ENCODE measurements around the gene STXBP1.

Gene STXBP1

DNA sequence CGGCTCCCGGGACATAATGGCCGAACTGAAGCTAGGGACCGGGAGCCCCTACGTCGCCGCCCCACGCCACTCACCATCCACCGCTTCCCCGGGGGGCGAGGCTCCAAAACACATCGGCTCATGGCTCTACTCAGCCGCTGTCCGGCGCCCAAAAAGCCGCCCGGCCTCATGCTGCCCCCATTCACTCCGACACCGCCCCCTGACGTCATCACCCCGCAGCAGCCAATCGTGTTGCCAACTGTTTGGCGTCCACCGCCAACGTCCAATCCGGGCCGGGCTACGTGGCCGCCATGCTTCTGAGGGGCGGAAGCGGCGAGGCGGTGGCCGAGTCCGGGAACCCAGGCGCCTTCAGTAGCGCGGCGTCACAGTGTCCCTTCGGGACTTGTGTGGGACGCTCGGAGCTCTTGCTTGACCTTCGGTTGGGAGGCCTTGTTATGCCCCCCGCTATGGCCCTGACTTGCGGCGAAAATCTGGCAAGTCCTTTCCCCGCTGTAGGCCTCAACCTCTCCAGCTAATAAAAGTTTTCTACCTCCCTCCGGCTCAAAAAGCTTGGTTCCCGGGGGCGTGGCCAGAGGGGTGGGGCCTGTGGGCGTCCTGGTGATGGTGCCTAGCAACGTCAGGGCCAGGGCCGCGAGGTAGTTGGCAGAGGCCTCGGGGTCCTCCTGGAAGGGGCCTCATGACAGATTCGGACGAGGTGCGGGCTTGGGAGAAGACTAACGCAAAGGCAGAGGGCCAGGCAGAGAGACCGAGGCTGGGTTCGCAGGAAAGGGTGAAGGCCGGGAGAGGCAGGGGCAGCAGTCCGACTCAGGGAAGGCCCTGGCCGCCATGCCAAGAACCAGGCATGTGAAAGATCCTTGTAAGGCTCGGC is 103.6 kb downstream of the STXBP1 start, which contains the start of the genes PTRH1 and TTC16:
Gene PTRH1 (minus strand): TSS at position 194 of the 868 bp plus-strand sequence. CDS start 24 bp downstream, at position 170.
Gene TTC16 (plus strand): TSS at position 610 of the 868 bp plus-strand sequence. CDS start 67 bp downstream, at position 677.
- peak; percentile 93 for DNase-seq (ENCODE audit: low read depth)

DNA sequence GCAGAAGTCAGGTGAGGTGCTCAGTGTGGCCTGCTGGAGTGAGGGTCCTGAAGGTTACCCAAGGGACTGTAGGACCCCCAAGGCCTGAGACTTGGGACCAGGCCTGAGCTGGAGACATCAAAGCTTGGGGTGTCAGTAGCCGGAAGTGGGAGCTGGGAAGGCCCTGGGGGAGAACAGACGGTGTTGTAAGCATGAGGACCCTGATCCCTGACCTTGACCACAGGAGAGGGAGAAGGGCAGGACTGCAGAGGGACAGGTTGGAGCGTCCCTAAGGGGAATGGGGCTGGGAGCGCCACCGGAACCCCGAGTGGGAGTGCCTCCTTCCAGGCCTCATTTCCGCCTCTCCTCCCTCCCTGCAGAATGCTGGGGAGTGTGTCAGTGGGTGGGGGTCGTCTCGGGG is 104.3 kb downstream of the STXBP1 start:
- DNase-seq (ENCODE audit: low read depth): no peak

DNA sequence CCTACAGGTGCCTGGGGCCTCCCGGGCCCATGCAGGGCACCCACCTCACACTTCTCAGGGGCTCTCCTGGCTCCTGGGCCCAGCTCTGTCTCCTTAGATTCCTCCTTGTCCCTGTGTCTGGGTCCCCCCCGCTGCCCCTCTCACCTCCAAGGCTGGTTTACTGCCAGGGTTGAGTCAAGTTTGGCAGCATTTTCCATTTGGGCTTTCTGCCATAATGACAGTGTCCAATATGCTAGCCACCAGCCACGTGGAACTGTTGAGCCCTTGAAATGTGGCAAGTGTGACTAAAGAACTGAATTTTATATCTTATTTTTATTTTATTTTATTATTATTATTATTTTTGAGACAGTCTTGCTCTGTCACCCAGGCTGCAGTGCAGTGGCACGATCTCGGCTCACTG is 105.7 kb downstream of the STXBP1 start:
- DNase-seq (ENCODE audit: low read depth): no peak

DNA sequence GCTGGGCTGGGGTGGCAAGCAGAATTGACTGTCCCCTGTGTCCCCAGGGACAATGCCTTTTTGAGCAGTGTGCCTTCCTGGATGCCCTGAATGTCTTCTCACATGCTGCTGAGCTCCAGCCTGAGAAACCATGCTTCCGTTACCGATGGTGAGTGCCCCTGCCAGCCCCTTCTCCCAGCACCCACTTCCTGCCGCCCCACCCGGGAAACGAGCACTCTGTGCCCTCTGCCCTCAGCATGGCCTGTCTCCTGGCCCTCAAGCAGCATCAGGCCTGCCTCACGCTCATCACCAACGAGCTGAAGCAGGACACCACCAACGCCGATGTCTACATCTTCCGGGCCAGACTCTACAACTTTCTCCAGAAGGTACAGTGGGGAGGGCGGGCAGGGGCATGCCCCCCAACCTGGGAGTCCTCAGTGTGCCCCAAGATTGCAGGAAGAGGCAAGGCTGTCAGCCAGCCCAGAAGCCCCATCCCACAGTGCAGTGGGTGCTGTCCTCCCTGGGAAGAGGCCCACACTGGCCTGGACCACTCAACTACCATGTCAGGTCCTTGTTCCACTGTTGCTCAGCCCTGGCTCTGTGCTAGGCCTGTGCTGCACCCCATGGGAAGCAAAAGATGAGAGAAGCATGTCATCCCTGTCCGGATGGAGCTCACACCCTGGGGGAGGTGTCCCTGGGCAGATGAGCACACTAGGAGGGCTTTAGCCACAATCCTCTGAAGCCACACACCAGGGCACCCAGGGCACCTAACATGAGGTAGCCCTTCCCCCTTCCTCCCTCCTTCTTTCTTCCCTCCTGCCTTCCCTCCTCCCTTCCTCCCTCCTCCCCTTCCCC is 108.2 kb downstream of the STXBP1 start:
- DNase-seq (ENCODE audit: low read depth): no peak

DNA sequence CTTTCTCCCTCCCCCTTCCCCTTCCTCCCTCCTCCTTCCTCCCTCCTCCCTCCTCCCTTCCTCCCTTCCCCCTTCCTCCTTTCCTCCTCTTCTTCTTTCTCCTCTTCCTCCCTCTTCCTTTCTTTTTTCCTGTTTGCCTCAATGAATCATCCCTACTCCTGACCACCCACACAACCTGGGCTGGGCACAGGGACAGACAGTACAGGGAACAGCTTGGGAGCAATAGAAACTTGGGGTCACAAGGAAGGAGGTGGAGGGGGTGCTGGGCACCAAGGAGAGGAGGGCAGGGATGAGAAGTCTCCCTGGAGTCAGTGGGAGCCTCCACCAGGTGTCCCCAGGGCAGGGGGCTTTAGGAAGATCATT is 108.8 kb downstream of the STXBP1 start:
- no peak for DNase-seq (ENCODE audit: low read depth)

DNA sequence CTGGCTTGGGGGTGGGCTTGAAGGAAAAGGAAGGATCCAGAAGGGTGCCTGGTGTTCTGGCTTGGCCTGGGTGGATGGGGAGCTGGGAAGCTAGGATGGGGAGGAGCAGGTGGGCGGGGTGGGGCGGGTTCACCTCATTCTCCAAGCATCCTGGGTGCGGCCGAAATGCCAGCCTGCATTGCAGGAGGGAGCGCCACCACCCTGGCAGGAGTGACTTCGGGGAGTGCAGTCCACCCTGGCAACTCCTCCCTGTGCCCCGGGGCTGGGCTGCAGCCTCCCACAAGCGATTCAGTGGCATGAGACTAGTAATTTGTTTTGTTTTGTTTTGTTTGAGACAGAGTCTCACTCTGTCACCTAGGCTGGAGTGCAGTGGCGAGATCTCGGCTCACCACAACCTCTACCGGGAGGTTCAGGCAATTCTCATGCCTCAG is 109.3 kb downstream of the STXBP1 start:
- no peak for DNase-seq (ENCODE audit: low read depth)

DNA sequence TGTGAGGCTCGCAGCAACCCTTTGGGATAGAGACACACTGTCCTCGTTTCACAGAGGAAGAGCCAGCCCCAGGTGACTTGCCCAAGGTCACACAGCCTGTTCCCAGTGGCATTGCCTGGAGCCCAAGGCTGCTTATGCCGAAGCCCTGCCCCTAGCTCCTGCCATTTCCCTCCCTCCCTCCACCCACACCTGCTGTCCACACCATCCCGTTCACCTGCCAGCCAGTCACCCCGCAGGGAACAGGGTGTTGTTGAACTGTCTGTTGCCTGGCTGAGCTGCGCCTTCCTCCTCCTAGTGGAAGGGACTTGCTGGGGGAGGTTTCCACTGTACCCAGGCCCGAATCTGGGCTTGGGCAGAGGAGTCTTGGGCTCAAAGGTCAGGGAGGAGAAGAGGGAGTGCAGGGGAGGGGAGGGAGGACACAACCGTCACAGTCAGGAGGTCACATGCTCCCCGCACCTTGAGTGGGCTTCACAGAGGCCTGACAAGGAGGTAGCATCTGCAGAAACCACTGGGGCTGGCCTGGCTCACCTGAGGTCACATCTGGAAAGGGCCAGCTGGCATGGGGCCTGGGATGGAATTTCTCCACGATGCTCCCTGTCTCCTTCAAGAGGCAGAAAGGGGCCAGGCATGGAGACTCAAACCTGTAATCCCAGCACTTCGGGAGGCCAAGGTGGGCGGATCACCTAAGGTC is 110.1 kb downstream of the STXBP1 start:
- DNase-seq (ENCODE audit: low read depth): no peak

DNA sequence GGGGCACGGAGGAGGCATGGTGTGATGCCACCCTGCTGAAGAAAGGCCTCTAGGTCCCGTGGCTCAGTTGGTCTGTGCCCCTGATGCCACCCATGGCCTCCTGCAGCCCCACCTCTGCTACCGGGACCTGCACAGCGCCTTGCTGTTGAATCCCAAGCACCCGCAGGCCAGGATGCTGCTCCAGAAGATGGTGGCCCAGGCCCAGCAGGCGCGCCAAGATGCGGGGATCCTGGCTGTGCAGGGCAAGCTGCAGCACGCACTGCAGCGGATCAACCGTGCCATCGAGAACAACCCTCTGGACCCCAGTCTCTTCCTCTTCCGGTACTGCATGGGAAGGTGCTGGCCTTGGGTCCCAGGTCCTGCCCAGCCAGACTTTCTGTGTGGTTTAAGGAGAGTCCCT is 110.9 kb downstream of the STXBP1 start:
- DNase-seq (ENCODE audit: low read depth): no peak

DNA sequence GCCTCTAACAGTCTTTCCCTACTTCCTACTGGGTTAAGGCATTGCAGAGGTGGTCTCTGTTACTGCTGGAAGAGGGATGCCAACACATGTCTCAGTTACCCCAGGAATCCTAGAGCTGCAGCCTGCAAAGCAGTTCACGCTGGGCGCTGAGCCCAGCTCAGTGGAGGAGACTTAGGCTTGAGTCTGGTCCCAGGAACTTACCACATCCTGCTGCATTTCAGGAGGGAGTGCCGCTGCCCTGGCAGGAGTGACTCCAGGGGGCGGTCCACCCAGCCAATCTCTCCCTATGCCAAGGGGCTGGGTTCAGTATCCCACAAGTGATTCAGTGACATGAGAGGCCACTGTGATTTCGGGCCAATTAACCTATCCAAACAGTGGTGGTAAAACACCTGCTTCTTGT is 111.4 kb downstream of the STXBP1 start:
- DNase-seq (ENCODE audit: low read depth): no peak

DNA sequence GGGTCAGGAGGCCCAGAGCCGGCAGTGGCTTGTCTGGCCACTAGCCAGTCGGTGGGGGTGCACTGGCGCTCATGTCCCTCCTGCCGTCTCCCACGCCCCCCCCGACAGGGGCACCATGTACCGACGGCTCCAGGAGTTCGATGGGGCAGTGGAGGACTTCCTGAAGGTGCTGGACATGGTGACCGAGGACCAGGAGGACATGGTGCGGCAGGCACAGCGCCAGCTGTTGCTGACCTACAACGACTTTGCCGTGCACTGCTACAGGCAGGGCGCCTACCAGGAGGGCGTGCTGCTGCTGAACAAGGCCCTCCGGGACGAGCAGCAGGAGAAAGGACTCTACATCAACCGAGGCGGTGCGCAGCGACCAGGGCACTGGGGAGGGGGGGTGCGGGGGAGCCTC is 111.9 kb downstream of the STXBP1 start:
- no peak for DNase-seq (ENCODE audit: low read depth)

DNA sequence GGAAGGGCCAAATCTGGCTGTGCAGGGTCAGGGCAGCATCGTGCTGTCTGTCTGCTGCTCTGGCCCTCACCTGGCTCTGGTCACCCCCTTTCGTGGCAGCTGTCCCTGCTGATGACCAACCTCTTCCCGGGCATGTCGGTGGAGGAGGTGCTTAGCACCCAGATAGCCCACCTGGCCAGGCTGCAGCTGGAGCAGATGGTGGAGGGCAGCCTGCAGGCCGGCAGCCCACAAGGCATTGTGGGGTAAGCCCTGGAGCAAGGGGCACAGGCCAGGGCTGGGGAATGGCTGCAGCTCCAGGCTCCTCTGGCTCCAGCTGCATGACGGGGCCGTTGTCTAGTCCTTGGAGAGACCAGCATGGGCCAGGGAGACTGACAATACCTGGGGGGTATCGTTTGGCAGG is 114.8 kb downstream of the STXBP1 start:
- DNase-seq (ENCODE audit: low read depth): no peak

DNA sequence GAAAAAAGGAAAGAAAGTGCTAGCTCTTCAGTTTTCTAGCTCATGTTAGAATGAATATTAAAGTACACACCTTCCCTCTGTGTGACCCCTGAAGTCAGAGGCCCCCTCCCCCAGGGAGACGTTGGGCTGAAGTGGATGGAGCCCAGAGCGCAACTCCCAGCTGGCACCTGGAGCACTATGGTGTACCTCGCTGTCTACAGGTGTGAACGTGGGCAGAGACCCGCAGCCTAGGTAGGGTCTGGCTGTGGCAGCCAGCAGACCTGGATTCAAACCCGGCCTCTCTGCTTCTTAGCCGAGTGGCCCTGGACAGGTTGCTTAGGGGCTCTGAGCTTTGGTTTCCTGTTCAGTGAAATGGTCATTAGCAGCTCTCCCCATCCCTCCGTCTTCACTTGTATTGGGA is 116.7 kb downstream of the STXBP1 start:
- no peak for DNase-seq (ENCODE audit: low read depth)

DNA sequence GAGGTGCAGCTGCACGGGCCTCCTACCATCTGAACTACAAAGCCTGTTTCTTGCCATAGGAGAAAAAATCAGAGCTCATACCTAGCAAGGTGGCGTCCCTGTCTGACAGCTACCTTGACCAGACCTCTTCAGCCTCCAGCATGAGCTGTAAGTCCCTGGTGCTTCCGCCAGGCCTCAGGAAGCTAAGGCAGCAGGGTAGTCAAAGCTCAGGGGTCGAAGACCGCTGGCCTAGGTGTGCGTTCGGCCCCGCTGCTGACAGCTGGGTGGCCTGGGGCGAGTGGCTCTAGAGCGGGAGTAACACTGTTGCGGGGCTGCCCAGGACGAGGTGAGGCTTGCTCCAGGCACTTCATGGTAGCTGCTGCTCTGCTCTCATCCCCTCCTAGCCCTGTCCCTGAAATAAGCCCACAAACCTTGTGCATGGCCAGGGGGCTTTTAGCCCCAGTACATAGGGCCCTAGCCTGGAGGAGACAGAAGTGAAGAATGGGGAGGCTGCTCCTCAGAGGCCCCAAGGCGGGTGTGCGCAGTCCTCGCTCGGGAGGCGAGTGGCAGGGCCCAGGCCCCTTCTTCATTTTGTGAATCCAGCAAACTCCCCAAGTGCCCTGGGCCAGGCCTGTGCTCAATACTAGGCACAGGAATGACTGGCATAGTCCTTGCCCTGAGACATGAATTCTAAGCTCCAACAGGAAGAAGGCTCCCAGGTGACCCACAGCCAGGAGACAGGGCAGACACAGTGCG is 117.6 kb downstream of the STXBP1 start:
- no peak for DNase-seq (ENCODE audit: low read depth)

DNA sequence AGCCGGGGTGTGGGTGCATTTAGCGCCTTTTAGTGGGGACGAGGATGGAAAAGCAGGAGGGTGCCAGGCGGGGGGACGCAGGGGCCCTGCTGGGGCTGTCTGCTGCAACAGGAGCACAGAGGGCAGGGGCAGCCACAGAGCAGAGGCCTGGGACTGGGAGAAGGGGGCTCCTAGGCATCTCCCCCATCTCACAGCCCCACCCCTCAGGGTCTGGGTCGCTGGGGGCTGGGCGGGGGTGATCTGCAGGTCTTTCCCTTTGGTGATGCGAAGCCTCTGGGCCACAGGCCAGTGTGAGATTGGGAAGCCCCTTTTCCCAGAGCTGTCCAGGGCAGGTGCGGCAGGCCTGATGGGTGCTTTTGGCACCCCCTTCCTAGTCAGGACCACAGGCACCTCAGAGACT is 118.2 kb downstream of the STXBP1 start:
- no peak for DNase-seq (ENCODE audit: low read depth)

DNA sequence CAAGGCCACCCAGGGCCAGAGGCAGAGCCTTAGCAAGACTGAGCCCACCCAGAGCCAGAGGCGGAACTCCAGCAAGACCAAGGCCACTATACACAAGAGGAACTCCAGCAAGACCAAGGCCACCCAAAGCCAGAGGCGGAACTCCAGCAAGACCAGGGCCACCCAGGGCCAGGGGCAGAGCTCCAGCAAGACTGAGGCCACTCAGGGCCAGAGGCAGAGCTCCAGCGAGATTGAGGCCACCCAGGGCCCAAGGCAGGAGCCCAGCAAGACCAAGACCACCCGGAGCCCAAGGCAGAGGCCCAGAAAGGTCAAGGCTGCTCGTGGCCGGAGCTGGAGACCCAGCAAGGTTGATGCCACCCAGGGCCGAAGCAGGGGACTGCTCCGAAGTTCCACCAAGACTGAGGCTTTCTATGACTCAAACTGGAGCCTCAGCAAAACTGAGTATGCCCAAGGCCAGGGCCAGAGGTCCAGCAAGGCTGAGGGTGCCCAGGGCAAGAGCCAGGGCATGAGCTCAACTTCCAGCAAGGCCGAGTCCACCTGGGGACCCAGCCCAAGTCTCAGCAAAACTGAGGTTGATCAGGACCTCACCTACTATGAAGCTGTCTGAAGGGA is 118.8 kb downstream of the STXBP1 start:
- DNase-seq (ENCODE audit: low read depth): no peak

DNA sequence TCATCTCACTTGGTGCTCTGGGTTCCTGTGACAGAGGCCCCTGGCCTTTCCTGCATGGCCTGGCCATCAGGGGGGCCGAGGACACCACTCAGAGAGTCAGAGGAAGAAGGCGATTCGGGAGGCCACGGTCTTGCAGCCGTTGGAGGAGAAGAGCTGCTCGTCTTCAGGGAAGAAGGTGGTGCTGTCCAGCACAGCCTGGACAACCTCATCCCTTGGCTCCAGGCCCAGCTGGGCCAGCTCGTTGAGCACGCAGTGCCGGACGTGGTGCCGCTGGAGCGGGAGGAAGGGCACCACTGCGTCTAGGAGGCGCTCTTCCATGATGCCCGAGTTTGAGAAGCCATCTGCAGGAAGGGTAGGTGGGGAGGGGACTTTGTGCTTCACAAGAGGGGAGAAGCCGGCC is 119.9 kb downstream of the STXBP1 start:
- no peak for DNase-seq (ENCODE audit: low read depth)

DNA sequence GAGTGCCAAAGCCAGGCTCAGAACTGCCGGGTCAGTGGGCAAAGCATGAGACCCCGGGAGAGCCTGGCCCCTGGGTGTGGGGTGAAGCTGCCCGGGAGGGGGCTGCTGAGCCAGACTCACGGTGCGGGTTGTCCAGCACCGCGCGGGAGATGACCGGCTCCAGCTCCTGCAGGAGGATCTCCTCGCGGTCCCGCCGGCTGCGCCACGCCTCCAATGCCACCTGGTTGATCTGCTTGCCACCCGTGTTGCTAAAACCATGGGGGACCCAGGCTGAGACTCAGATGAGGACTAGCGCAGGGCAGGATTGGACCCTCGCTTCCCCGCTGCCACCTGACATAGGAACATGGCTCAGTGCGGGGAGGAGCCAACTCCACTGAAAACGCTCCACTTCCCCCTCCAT is 120.4 kb downstream of the STXBP1 start:
- no peak for DNase-seq (ENCODE audit: low read depth)

DNA sequence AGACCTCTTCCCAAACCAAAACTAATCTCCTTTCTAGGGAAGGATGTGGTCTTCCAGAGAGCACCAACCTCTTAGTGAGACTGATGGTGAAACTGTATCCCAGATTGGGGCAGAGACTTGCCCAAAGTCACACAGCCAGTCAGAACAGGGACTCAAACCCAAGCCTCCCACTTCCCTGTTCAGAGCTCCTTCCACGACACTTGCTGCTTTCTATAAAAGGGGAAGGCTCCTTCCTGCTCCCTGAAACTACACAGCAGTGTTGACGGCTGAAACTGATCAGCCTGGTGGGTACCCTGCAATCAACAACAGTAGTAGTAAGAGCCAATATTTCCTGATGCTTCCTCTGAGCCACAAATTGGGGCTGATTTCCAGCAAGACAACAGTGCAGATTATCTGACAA is 121.5 kb downstream of the STXBP1 start:
- no peak for DNase-seq (ENCODE audit: low read depth)

DNA sequence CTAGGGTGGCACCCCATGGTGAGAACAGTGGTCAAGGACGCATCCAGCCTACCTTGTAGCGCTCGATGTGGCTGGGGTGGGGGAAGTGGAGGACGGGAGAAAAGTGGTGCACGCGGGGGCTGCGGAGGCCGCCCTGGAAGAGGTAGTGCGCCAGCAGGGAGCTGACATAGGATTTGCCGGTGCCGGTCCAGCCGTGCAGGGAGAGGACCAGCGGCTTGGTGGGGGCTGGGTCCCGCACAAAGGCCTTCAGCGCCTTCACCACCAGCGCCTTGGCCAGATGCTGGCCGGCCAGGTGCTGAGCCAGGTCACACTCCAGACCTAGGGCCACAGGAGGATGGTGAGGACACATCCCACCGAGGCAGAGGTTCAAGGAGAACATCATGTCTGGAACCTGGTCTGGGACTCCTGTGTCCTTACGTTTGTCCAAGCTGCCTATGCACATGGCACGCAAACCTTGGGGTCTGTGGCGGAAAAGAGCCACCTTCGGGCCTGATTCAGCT is 122.2 kb downstream of the STXBP1 start:
- DNase-seq (ENCODE audit: low read depth): no peak

DNA sequence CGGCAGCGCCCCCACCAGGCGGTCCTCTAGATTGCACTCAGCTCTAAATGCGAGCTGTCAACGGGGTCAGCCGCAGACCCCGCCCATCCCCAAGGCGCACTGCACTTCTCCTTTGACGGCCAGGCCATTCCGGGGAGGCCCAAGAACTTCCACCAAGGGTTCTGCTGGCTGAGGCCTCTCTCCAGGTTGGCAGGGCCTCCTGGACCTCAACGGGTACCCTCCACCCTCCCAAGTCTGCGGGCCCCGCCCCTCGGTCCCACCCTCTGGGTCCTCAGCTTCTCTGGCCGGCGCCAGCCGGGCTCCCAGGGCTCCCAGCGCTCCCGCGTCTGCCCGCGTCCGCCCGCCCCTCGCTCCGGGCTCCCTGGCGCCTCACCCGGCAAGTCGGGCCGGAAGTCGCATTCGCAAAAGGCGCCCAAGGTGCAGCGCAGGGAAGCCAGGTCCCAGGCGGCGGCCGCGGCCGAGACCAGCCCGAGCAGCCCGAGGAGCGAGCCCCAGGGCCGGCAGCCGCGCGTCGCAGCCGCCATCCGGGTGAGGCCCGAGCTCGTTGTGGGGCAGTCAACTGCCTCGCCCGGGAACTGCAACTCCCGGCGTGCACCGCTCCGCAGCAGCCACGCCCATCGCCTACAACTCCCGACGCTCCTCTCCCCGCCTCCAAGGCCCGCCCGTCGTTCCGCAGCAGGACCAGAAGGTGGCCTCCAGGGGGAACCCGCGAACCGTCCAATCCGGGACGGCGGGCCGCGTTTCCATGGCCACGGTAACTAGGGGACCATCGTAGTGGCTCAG is 122.9 kb downstream of the STXBP1 start, which contains the start of gene TOR2A:
Gene TOR2A (minus strand): TSS at position 548 of the 783 bp plus-strand sequence. CDS start 24 bp downstream, at position 524.
- DNase-seq (ENCODE audit: low read depth): peak; percentile 96

Measured in stimulated activated CD8-positive, alpha-beta memory T cell treated with anti-CD3 and anti-CD28 coated beads, Interleukin-12 subunit alpha, Interleukin-12 subunit beta, amount 100 ng/mL, for 4 hours (primary cell).